GM21367 (cell line): ENCODE measurements around the gene RTP3.
"Not testable (repeated sequence)": the region's sequence is repeated elsewhere in the genome, so short reads cannot be mapped to it uniquely, and the experiment has no call there.

Source experiments
- ATAC-seq: cut with Tn5 transposase; IDR thresholded peaks from one replicate; pipeline ENCODE4 v1.9.1; 2021; ENCODE audit not compliant: unreplicated experiment

The RTP3 gene

DNA sequence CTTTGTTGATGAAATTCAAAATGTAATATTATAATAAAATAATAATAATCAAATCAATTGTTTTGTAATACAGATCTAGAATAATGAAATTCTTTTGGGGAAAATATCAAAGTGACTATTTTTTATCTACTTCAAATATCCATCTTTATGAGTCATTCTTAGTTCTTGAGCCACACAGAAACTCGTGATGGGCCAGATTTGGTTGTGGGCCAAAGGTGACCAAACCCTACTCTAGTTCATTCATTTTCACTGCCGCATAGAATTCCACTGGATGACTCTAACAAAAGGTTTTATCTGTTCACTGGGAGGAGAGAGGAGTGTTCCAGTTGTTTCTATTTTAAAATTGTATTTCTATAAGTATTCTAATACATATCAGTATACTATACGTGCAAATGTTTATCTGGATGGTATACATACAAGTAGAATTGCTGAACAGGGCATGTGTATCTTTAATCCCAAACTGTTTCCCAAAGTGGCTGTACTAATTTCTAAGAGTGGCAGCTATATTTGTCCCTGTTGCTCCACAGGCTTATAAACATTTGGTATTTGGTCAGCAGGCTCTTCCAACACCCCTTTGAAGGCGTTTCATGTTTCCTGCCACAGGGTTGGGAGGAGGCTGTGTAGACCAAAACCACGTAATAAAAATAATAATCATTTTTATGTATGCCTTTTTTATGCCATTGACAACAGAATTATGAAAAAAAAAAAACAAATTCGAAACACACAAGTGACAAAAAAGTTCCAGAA, 7.3 kb upstream of the RTP3 start:
- ATAC-seq = no peak

- ATAC-seq = no peak
Observed at GRCh38 chr3:46491089-46492070, 6.4 kb upstream of the RTP3 start.

DNA sequence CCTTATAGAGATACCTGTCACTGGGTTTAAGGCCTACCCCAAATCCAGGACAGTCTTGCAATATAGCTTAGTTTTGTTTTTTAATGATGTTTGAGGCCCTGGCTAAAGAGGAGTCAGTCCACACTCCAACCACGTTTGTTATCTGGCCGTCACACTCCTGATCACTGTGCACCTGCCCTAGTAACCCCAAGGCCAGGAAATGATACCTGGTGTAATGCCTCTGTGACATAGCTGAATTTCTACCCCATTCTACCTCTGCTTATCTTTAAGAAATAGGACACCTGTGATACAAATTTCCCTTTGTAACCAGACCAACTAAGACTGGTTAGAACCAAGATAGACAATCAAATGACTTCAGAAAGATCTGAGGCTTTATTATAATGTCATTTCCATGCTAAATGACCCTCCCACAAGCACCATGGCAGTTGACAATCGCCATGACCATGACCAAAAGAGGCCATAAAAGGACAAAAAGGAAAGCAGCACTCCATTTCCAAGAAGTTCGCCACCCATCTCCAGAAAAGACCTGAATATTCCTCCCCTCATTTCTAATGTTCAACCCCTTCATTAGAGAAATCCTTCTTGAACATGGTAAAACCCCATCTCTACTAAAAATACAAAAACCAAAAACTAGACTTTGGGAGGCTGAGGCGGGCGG, 4.8 kb upstream of the RTP3 start:
- ATAC-seq = no peak

DNA sequence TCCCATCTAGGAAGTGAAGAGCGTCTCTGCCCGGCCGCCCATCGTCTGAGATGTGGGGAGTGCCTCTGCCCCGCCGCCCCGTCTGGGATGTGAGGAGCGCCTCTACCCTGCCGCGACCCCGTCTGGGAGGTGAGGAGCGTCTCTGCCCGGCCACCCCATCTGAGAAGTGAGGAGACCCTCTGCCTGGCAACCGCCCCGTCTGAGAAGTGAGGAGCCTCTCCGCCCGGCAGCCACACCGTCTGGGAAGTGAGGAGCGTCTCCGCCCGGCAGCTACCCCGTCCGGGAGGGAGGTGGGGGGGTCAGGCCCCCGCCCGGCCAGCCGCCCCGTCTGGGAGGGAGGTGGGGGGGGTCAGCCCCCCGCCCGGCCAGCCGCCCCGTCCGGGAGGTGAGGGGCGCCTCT, 3.3 kb upstream of the RTP3 start:
- not testable (repeated sequence) for ATAC-seq

DNA sequence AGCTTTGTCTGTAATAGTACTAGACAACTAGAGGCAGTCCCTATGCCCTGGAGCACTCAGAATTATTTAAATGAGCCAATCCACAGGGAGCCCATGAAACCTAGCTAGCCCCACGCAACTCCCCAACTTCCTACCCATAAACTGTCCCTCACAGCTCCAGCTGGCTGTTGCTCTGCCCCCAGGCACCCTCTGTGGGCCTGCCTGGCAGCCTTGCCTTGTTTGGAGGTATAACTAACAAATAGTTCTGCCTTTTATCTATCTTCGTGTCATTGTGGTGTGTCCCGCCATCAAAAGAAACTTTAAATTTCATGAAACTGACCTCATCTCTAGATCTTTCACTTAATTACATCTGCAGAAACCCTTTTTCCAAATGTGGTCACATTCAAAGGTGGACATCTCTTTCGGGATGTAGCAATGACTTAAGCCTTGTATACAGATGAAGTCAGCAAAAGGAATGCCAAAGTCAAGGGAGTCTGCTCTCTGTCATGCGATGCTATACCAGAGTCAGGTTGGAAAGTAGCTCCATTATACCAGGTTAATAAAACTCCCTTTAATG, 1.8 kb upstream of the RTP3 start:
- ATAC-seq = no peak

DNA sequence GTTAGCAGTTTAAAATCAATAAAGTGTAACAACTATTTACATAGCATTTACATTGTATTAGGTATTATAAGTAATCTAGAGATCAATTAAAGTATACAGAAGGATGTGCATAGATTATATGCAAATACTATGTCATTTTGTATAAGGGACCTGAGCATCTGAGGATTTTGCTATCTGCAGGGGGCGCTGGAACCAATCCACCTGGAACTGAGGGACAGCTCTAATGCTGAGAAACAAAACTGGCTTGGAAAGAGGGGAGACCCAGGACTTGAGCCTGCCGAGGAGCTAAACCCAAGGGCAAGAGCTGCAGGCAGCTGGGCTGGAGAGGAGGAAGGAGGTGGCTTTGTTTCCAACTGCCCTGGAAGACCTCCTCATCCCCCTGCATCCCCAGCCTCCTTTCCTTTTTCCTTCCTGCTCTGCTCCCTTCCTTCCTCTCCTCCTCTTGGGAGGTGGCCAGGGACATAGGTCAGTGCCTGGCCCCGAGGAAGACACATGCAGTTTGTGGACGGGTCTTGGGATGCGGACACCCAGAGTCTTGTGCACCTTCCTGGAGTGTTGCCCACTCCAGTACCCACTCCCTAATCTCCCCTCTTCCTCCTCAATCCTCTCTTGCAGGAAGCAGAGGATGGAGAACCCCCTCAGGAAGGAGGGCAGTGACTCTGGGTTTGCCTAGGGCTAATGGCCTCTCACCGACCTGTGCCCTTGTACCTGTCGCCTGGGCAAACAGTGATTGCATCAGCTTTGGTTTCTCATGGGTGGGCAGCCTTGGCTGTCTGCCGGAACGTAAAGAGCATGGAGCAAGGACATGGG, 825 bp upstream of the RTP3 start:
- no peak for ATAC-seq

- no peak for ATAC-seq
Observed at GRCh38 chr3:46498916-46499519, 1.2 kb downstream of the RTP3 start.

GRCh38 chr3:46500656-46501635, 3.2 kb downstream of the RTP3 start:
- no peak for ATAC-seq

DNA sequence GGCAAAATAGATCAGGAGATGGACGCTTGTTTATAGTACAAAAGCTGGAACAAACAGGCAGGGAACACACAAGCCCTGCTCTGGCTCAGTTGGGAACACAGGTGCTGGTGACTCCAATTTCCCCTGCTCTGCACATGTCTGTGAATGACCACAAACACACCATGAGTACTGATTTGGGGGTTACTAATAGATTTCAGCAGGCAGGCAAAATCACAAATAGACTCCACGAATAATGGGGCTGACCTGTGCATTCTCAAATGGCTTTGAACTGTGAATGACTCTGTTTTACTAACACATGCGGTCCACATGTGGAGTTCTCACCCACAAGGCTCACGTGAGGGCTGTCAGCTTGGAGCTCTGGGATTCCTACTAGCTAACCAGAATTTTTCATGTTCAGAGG, 3.9 kb downstream of the RTP3 start:
- ATAC-seq = no peak

DNA sequence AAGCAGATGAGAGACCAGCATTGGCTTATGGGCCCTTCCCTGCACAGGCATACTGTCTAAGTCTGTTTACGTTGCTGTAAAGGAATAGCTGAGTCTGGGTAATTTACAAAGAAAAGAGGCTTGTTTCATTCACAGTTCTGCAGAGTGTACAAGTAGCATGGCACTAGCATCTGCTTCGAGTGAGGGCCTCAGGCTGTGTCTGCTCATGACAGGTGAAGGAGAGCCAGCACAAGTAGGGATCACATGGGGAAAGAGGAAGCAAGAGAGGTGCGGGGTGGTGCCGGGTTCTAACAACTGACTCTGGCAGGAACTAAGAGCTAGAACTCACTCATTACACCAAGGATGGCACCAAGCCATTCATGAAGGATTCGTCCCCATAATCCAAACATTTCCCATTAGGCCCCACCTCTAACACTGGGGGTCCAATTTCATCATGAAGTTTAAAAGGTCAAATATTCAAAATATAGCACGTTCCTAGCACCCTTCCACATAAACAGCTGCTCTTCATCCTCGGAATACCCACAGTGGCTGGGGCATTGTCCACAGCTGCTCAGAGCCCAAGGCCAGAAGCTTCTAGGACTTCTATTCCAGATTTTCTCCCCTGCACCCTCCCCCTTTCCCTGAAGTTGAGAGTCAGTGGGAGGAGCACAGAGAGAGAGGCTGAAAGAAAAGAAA, 5.6 kb downstream of the RTP3 start:
- ATAC-seq = no peak

DNA sequence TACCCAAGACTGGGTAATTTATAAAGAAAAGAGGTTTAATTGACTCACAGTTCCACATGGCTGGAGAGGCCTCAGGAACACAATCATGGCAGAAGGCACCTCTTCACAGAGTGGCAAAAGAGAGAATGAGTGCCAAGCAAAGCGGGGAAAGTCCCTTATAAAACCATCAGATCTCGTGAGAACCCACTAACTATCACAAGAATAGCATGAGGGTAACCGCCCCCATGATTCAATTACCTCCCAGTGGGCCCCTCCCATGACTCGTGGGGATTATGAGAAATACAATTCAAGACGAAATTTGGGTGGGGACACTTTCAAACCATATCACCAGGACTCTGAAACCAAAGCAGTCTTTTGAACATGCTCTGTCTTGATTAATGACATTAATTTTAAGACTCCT, 7.0 kb downstream of the RTP3 start:
- ATAC-seq = no peak

DNA sequence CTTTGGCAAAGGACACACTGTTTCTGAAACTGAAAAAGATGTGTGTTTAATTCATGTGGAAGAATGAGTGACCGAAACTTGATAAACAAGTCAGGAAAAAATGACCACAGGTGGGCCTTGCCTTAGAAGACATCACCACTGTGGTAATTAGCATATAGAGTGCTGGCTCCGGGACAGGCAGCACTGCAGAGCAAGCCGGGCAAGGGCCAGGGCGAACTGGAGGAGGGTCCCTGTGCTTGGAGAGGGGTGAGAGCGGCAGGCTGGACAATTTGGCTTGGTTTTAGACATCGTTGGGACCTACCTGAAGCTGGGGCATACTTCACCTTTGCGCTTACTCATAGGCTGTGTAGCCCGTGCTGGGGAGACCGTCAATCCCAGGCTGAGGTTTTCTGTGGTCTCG, 8.2 kb downstream of the RTP3 start:
- no peak for ATAC-seq

DNA sequence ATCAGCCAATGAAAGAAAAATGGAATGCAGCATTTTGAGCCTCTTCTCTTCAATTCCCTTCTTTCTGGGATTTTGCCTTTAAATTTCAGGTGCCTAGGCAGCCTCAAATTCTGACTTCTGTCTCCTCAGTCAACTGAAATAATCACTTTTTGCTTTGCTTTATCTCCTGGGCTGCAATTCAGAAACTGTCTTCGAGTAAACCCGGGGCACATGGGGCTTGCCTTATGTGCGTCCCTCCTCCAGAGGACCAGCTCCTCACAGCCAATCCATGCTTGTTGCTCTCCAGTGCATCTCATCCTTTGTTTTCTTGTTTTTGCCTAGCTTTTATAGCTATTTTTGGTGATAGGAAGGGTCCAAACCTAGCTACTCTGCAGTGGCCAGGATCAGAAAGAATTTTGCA, 8.8 kb downstream of the RTP3 start:
- ATAC-seq = no peak

- no peak for ATAC-seq
Observed at GRCh38 chr3:46508850-46509591, 11.2 kb downstream of the RTP3 start.

DNA sequence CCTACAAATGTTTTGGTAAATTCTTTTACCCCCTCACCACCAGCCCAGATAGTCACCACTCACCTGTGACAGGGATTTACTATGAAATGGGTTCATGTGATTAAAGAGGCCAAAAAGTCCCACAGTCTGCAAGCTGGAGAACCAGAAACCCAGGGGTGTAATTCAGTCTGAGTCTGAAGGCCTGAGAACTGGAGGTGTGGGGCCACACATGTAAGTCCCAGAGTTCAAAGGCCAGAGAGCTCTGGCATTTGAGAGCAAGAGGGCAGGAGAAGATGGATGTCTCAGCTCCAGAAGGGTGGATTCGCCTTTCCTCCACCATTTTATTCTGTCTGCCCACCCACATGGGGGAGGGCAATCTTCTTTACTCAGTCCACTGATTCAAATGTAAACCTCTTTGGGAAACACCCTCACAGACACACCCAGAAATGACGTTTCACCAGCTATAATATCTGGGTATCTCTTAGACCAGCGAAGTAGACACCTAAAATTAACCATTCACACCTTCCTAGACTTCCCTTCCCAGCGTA, 11.9 kb downstream of the RTP3 start:
- no peak for ATAC-seq

- ATAC-seq = no peak
Observed at GRCh38 chr3:46512191-46512749, 14.5 kb downstream of the RTP3 start.

- ATAC-seq = no peak
Observed at GRCh38 chr3:46516521-46516920, 18.7 kb downstream of the RTP3 start.
